ENCODE data around the gene FBXO38. TPM values are rescaled to one million over a fixed set of nuclear protein-coding genes. Genes with fewer than 3 reads are reported as not detected.

FBXO38 gene
- total and polyA plus RNA-seq, 2 of the 13 experiments (the other 11 are each of a cell fraction or from before 2014, with no cell fraction given): 24.8 to 35.9 TPM

DNA sequence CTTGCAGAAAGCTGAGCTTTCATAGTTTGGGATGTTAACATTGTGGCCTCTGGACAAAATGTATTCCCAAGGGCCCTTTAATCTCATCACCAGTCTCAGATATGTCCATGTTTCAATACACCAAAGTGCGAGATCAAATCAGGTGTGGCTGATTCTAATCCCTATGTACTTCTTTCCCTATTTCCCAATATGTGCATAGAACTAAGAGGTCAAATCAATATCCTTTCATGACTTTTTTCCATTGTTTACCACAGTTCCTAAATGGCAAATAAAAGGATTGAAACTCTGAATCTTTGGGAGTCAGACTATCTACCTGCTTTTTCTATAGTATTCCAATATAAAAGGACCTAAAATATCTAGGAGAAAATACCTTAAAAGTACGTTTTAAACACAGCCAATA is 105.0 kb downstream of the FBXO38 start (continued):
- TF ChIP-seq, protein P1, sequence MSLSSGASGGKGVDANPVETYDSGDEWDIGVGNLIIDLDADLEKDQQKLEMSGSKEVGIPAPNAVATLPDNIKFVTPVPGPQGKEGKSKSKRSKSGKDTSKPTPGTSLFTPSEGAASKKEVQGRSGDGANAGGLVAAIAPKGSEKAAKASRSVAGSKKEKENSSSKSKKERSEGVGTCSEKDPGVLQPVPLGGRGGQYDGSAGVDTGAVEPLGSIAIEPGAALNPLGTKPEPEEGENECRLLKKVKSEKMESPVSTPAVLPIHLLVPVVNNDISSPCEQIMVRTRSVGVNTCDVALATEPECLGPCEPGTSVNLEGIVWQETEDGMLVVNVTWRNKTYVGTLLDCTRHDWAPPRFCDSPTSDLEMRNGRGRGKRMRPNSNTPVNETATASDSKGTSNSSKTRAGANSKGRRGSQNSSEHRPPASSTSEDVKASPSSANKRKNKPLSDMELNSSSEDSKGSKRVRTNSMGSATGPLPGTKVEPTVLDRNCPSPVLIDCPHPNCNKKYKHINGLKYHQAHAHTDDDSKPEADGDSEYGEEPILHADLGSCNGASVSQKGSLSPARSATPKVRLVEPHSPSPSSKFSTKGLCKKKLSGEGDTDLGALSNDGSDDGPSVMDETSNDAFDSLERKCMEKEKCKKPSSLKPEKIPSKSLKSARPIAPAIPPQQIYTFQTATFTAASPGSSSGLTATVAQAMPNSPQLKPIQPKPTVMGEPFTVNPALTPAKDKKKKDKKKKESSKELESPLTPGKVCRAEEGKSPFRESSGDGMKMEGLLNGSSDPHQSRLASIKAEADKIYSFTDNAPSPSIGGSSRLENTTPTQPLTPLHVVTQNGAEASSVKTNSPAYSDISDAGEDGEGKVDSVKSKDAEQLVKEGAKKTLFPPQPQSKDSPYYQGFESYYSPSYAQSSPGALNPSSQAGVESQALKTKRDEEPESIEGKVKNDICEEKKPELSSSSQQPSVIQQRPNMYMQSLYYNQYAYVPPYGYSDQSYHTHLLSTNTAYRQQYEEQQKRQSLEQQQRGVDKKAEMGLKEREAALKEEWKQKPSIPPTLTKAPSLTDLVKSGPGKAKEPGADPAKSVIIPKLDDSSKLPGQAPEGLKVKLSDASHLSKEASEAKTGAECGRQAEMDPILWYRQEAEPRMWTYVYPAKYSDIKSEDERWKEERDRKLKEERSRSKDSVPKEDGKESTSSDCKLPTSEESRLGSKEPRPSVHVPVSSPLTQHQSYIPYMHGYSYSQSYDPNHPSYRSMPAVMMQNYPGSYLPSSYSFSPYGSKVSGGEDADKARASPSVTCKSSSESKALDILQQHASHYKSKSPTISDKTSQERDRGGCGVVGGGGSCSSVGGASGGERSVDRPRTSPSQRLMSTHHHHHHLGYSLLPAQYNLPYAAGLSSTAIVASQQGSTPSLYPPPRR (CRISPR knock-in tag; IDR thresholded peaks at IDR 0.05; ENCODE audit: borderline replicate concordance): peak; percentile 68
- TF ChIP-seq ZNF562 (CRISPR knock-in tag; IDR thresholded peaks at IDR 0.05; ENCODE audit: borderline replicate concordance) (no peak), ZSCAN20 (CRISPR knock-in tag; IDR thresholded peaks at IDR 0.05; ENCODE audit: borderline replicate concordance) (no peak), KDM5A (IDR thresholded peaks at IDR 0.05; ENCODE audit: borderline replicate concordance, low read length) (no peak), ZNF432 (CRISPR knock-in tag; IDR thresholded peaks at IDR 0.05; ENCODE audit: borderline replicate concordance) (no peak), ZC3H13 (CRISPR knock-in tag; IDR thresholded peaks at IDR 0.05) (no peak), SOX6 (IDR thresholded peaks at IDR 0.05) (no peak), SOX6 (CRISPR knock-in tag; IDR thresholded peaks at IDR 0.05) (peak; percentile 75), TBX3 (IDR thresholded peaks at IDR 0.05; ENCODE audit: borderline replicate concordance) (peak; percentile 72; the same call in 1 of the 2 replicates), ASH2L (IDR thresholded peaks at IDR 0.05; ENCODE audit: insufficient read length, low read depth, low read length) (no peak), ZNF446 (CRISPR knock-in tag; IDR thresholded peaks at IDR 0.05) (no peak), NFYB (CRISPR knock-in tag; IDR thresholded peaks at IDR 0.05) (no peak), CREB3 (CRISPR knock-in tag; IDR thresholded peaks at IDR 0.05) (no peak), ZNF746 (CRISPR knock-in tag; IDR thresholded peaks at IDR 0.05) (no peak), FOXK1 (CRISPR knock-in tag; IDR thresholded peaks at IDR 0.05; ENCODE audit: borderline replicate concordance, low read depth) (no peak)

Measured in HepG2 (cell line).